HG03196 (cell line): Measurements from ENCODE around the gene LY6G6D.
"Not testable (repeated sequence)": the region's sequence is repeated elsewhere in the genome, so short reads cannot be mapped to it uniquely, and the experiment has no call there.

Experiments
- ATAC-seq: cut with Tn5 transposase; IDR thresholded peaks from one replicate; pipeline ENCODE4 v1.9.1; 2021; ENCODE audit not compliant: unreplicated experiment

LY6G6D gene

DNA sequence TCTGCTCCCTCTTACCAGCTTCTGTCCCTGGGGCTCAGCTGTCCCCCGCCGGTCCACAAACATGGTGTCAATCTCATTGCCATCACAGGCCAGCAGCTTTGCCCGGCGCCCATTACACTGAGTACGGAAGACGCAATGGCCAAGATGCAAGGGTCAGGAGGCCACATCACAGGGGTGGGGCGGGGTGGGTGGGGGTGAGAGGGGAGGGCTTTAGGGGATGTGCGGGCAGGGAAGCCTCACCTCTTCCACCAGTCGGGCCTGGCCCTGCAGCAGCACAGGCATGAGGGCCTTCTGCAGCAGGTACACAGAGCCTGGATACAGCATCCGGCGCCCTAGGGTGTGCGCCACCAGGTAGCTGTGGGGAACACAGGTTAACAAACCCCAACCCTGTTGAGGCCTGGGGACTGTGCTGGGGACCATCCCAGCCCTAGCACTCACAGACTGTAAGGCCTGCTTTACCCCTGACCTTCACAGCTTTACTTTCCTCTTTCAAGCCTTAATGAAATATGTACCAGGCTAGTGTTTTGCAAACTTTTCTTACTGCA, 23.5 kb upstream of the LY6G6D start:
- no peak for ATAC-seq

- ATAC-seq = no peak
Observed at GRCh38 chr6:31692353-31692752, 22.8 kb upstream of the LY6G6D start.

GRCh38 chr6:31692886-31693285, 22.3 kb upstream of the LY6G6D start:
- no peak for ATAC-seq

- no peak for ATAC-seq
Observed at GRCh38 chr6:31693535-31693934, 21.6 kb upstream of the LY6G6D start.

DNA sequence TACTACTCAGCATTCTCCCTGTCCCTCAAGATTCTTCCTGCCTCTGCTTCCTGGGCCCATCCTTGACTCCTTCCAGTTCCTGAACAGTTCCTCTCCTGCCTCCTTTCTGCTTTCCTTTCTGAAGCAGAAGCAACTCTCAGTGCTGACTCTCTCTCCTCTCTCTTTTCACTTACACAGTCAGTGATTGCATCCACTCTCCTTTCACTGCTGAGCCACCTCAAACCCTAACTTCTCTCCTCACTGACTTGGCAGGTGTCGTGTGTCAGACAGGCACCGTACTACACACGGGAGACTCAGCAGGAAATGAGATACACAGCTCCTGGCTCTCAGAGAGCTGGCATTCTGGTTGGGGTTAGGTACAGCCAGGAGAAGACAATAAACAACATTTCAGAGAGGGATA, 17.6 kb upstream of the LY6G6D start:
- ATAC-seq = no peak

GRCh38 chr6:31700740-31701401, 14.3 kb upstream of the LY6G6D start:
- ATAC-seq = no peak

DNA sequence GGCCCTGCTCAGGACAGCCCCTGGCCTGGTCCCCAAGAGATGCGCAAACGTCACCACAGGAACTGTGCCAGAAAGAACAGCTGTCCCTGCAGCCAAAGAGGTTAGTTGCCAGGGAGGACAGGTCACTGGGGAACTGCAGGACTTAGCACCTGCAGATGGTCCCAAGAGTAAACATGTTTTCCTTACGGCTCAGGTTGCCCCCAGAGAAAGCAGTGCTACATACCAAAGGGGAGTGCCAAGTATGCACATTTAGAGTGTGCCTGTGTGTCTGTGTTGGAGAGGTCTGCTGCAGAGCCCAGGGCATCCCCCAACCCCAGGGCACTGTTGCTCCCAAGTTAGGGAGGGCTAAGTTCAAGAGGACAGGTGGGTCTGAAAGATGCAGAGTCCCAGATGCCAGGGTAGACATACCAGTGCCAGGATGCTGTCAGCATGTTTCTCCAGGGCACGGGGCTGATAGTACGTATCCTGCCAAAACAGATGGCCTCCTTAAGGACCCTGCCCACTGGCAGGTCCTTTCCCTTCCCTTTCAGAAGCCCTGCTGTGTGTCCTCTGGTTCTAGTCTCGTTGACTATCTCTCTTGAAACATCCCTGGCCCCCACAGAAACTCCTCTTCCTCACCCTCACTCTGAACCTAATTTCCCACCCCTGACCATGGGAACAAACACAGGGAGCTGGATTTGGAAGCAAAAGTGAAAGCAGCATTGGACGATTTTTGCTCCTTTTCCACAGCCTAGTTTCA, 13.3 kb upstream of the LY6G6D start:
- ATAC-seq = no peak

- ATAC-seq = no peak
Observed at GRCh38 chr6:31702405-31702818, 12.7 kb upstream of the LY6G6D start.

GRCh38 chr6:31702819-31703716, 12.1 kb upstream of the LY6G6D start, which contains the start of gene ABHD16A:
TSS of gene ABHD16A (minus strand) at chr6:31703324. CDS start at chr6:31703281, 43 bp downstream.
- ATAC-seq = peak; percentile 86

GRCh38 chr6:31705931-31706330, 9.2 kb upstream of the LY6G6D start:
- no peak for ATAC-seq

DNA sequence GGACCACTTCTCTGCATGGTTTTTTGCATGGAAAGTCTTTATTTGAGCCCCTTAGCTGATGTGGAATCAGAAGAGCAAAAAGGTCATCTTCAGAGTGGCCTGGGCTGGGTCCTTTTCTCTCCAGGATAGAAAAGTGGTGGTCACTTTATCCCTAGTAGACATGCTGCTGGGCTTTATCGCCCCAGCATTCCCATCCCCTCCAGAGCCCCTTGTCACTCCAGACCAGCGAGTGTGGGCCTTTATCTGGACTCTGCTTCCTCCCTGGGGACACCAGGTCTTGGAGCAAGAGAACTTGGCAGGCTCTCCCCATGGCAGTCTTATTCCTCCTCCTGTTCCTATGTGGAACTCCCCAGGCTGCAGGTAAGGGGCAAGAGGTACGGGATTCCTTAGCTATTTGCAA, 8.5 kb upstream of the LY6G6D start, which contains the start of gene LY6G6F:
Gene LY6G6F (plus strand): TSS at position 268 of the 400 bp plus-strand sequence. CDS start 41 bp downstream, at position 309.
- ATAC-seq = no peak

- ATAC-seq = no peak
Observed at GRCh38 chr6:31707701-31708100, 7.4 kb upstream of the LY6G6D start.

DNA sequence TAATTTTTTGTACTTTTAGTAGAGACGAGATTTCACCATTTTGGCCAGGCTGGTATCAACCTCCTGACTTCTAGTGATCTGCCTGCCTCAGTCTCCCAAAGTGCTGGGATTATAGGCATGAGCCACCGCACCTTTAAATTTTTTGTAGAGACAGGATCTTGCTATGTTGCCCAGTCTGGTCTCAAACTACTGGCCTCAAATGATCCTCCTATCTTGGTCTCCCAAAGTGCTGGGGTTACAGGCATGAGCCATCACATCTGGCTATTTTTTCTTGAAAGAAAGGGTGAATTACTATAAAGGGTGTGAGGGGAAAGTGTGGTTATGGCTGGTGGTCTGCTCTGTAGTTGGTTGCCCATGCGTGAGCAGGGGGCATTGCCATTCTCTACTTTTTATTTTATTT, 6.9 kb upstream of the LY6G6D start:
- ATAC-seq = no peak

DNA sequence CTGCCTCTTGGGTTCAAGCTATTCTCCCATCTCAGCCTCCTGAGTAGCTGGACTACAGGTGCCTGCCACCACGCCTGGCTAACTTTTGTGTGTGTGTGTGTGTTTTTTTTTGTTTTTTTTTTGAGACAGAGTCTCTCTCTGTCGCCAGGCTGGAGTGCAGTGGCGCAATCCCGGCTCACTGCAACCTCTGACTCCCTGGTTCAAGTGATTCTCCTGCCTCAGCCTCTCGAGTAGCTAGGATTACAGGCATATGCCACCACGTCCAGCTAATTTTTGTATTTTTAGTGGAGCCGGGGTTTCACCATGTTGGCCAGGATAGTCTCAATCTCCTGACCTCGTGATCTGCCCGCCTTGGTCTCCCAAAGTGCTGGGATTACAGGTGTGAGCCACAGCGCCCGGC, 6.0 kb upstream of the LY6G6D start:
- ATAC-seq = not testable (repeated sequence)

- no peak for ATAC-seq
Observed at GRCh38 chr6:31710523-31711219, 4.5 kb upstream of the LY6G6D start.

- ATAC-seq = no peak
Observed at GRCh38 chr6:31711233-31711632, 3.9 kb upstream of the LY6G6D start.

GRCh38 chr6:31712296-31712695, 2.9 kb upstream of the LY6G6D start:
- ATAC-seq = no peak

GRCh38 chr6:31713465-31713864, 1.7 kb upstream of the LY6G6D start:
- ATAC-seq = no peak

DNA sequence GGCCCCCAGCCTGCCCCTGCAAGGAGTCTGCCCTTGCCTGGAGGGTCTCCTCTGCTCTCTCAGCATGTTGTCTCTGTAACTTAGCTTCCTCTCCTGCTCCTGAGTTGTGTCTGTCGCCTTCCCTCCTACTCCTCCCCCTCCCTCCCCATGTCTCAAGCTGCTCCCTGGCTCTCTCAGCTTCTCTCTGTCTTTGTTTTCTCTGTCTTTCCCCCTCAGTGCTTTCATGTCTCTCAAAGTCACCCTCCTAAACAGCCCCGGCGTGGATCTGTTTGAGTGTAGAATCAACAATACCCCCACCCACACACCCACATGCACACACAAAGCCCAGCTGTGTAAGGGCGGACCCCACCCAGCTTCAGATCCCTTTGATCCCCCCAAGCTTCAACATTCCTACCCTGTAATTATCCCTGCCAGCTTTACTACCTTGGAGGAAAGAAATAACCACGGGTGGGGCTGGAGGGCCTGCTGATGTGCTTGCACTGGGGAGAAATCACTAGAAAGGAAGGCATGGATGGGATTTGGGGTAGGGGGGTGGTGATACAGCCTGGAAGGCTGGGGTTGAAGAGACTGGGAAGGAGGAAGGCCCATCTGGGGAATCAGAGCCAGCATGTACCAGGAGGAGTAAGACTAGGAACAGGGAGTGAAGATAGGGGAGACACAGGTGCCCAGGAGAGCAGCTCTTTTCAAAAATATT, 1.0 kb upstream of the LY6G6D start:
- no peak for ATAC-seq
